ENCODE results near the gene ZMYND19. TPM values are rescaled to one million over a fixed set of nuclear protein-coding genes. Genes with fewer than 3 reads are reported as not detected.
"Not testable (repeated sequence)": the region's sequence is repeated elsewhere in the genome, so short reads cannot be mapped to it uniquely, and the experiment has no call there.

Gene ZMYND19
- total RNA-seq, 3 donors from 2014 or later, result 9.4 to 17.7 (median 16.5) TPM

- no peak for TF ChIP-seq POLR2AphosphoS5 (IDR thresholded peaks at IDR 0.05)
- TF ChIP-seq, protein P1, sequence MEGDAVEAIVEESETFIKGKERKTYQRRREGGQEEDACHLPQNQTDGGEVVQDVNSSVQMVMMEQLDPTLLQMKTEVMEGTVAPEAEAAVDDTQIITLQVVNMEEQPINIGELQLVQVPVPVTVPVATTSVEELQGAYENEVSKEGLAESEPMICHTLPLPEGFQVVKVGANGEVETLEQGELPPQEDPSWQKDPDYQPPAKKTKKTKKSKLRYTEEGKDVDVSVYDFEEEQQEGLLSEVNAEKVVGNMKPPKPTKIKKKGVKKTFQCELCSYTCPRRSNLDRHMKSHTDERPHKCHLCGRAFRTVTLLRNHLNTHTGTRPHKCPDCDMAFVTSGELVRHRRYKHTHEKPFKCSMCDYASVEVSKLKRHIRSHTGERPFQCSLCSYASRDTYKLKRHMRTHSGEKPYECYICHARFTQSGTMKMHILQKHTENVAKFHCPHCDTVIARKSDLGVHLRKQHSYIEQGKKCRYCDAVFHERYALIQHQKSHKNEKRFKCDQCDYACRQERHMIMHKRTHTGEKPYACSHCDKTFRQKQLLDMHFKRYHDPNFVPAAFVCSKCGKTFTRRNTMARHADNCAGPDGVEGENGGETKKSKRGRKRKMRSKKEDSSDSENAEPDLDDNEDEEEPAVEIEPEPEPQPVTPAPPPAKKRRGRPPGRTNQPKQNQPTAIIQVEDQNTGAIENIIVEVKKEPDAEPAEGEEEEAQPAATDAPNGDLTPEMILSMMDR (IDR thresholded peaks at IDR 0.05), result no peak
- no peak for TF ChIP-seq POLR2A (IDR thresholded peaks at IDR 0.05)
- no peaks in the 10 kb centered on the region for H3K9me3 ChIP-seq
- no peaks in the 10 kb centered on the region for H3K27me3 ChIP-seq
- DNase-seq (ENCODE audit: low spot score in 2 of 2), result no peak
- H3K4me3 ChIP-seq, result no peak overlapping the region
- intact Hi-C loops (cut with DNase I; ENCODE audit: low total_unique reads), result loop anchor here (2.0 kb wide), 1 partner anchor 63 kb away; no protein-coding TSS in a partner anchor
- no peaks in the 10 kb centered on the region for H3K4me1 ChIP-seq
- no peaks in the 10 kb centered on the region for H3K36me3 ChIP-seq
- H3K27ac ChIP-seq, result no peak overlapping the region
Observed at GRCh38 chr9:137569609-137570203, 20.6 kb downstream of the ZMYND19 start.

DNA sequence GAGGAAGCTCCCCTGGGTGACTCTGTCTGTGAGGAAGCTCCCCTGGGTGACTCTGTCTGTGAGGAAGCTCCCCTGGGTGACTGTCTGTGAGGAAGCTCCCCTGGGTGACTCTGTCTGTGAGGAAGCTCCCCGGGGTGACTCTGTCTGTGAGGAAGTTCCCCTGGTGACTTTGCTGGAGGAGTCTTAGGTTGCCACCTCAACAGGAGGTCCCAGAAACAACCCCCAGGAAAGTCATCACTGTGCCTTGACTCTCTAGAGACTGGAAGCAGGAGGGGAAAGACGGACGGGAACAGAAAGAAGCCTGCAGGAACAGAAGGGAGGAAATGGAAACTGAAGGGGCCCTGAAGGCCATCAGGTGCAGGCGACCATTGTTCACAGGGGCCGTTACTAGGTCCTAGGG is 21.9 kb downstream of the ZMYND19 start:
- DNase-seq (ENCODE audit: low spot score in 2 of 2), result not testable (repeated sequence)
- H3K36me3 ChIP-seq, result peaks cover 11% of the 10 kb centered on the region

GRCh38 chr9:137564817-137565411 is 25.4 kb downstream of the ZMYND19 start:
- Histone ChIP-seq H3K9me3 (no peaks in the 10 kb centered on the region), H3K4me3 (no peak overlapping the region), H3K27ac (no peak overlapping the region), H3K27me3 (no peaks in the 10 kb centered on the region), H3K4me1 (no peaks in the 10 kb centered on the region), H3K36me3 (peaks cover 11% of the 10 kb centered on the region)
- no peak for DNase-seq (ENCODE audit: low spot score in 2 of 2)
- intact Hi-C loops (cut with DNase I; ENCODE audit: low total_unique reads), result no loop called here
- TF ChIP-seq POLR2AphosphoS5 (IDR thresholded peaks at IDR 0.05), result no peak
- no peak for TF ChIP-seq POLR2A (IDR thresholded peaks at IDR 0.05)
- TF ChIP-seq, protein P1 (IDR thresholded peaks at IDR 0.05), result no peak

More for the DNA sequence above, 21.9 kb downstream of the ZMYND19 start:
- H3K9me3 ChIP-seq; H3K27ac ChIP-seq; H3K4me1 ChIP-seq; H3K27me3 ChIP-seq; intact Hi-C loops (cut with DNase I; ENCODE audit: low total_unique reads); H3K4me3 ChIP-seq: not testable (repeated sequence)

- Histone ChIP-seq H3K36me3 (peaks cover 11% of the 10 kb centered on the region), H3K9me3 (no peaks in the 10 kb centered on the region), H3K4me1 (no peaks in the 10 kb centered on the region), H3K27me3 (no peaks in the 10 kb centered on the region), H3K4me3 (no peak overlapping the region), H3K27ac (no peak overlapping the region)
- TF ChIP-seq, protein P1 (IDR thresholded peaks at IDR 0.05), result no peak
- no peak for TF ChIP-seq POLR2A (IDR thresholded peaks at IDR 0.05)
- TF ChIP-seq POLR2AphosphoS5 (IDR thresholded peaks at IDR 0.05), result no peak
- no peak for DNase-seq (ENCODE audit: low spot score in 2 of 2)
- intact Hi-C loops (cut with DNase I; ENCODE audit: low total_unique reads), result no loop called here
Observed at GRCh38 chr9:137564134-137564533, 26.2 kb downstream of the ZMYND19 start.

DNA sequence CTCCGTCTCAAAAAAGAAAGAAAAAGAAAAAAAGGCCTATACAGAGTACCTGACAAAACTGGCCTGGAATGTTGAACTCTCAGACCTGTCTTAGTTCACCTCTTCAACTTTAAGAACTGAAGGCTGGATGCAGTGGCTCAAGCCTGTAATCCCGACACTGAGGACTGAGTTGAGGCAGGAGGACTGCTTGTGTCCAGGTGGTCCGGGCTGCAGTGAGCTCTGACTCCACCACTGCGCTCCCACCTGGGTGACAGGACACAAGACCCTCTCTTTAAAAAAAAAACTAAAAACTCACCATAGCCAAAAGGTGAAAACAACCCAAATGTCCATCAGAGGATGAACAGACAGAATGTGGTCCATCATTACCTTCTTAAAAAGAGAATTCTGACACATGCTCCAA is 32.2 kb downstream of the ZMYND19 start:
- intact Hi-C loops (cut with DNase I; ENCODE audit: low total_unique reads), result no loop called here
- TF ChIP-seq POLR2A (IDR thresholded peaks at IDR 0.05) (no peak), POLR2AphosphoS5 (IDR thresholded peaks at IDR 0.05) (no peak)
- TF ChIP-seq, protein P1 (IDR thresholded peaks at IDR 0.05), result no peak
- no peaks in the 10 kb centered on the region for H3K4me1 ChIP-seq

More for the DNA sequence above, 32.2 kb downstream of the ZMYND19 start:
- Histone ChIP-seq H3K27ac (no peak overlapping the region), H3K27me3 (no peaks in the 10 kb centered on the region), H3K36me3 (no peaks in the 10 kb centered on the region), H3K4me3 (no peak overlapping the region), H3K9me3 (no peaks in the 10 kb centered on the region)
- DNase-seq (ENCODE audit: low spot score in 2 of 2), result no peak

All from breast epithelium (tissue), 4 donors.